PC-9 (cell line): ENCODE measurements around the gene TBX5.

ENCODE experiments used
- EZH2 ChIP-seq: fragments of 200-600 bp; sonication (generic); IDR thresholded peaks from 2 replicates; pipeline ENCODE4 v1.8.0; 2017; ENCODE audit warnings: antibody characterized with exemption, low read depth
- TF ChIP-seq, protein P1 (sequence below): fragments of 200-600 bp; sonication (generic); conservative IDR thresholded peaks from 2 replicates; pipeline ENCODE4 v1.6.1; 2017; ENCODE audit warnings: mixed run types, antibody characterized with exemption, mild to moderate bottlenecking, moderate library complexity

DNA sequence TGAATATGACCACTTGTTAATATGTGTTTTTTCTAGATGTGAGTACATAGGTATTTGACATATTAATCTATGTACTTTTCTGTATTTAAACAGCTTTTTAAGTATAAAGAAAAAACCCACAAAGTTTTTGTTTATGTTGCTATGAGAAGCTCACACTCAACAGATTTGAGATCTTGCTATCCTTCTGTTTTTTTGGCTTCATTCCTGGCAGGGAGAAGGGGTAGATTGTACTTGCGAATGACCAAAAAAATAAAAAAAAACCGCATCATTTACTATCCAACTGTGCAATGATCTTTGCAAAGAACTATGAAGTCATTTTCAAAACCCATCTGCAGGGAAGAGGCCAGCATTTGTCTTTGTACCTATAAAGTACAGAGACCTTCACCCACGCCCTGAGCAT, 28.4 kb upstream of the TBX5 start:
- TF ChIP-seq, protein P1, sequence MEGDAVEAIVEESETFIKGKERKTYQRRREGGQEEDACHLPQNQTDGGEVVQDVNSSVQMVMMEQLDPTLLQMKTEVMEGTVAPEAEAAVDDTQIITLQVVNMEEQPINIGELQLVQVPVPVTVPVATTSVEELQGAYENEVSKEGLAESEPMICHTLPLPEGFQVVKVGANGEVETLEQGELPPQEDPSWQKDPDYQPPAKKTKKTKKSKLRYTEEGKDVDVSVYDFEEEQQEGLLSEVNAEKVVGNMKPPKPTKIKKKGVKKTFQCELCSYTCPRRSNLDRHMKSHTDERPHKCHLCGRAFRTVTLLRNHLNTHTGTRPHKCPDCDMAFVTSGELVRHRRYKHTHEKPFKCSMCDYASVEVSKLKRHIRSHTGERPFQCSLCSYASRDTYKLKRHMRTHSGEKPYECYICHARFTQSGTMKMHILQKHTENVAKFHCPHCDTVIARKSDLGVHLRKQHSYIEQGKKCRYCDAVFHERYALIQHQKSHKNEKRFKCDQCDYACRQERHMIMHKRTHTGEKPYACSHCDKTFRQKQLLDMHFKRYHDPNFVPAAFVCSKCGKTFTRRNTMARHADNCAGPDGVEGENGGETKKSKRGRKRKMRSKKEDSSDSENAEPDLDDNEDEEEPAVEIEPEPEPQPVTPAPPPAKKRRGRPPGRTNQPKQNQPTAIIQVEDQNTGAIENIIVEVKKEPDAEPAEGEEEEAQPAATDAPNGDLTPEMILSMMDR = no peak
- no peak for TF ChIP-seq EZH2
